ENCODE measurements around the gene FABP6.

GRCh38 chr5:160230686-160231527, 1.6 kb downstream of the FABP6 start:
- TF ChIP-seq CTCF (IDR thresholded peaks at IDR 0.05 in 8 of 11, conservative IDR thresholded peaks at IDR 0.05 in 3 of 11): no peak
- no peak for TF ChIP-seq POLR2A (IDR thresholded peaks at IDR 0.05)
- TF ChIP-seq POLR2AphosphoS5 (IDR thresholded peaks at IDR 0.05): peak in 1 of 3 donors; percentile 12
